RWPE1 (cell line): ENCODE measurements around the gene TMPRSS3.

Source experiments
- CTCF ChIA-PET: fragments of 350-600 bp; sonication (Branson Sonifier 250); formaldehyde crosslinking; extraction: SDS; loops from one replicate; lab custom pipeline; 2021; lab: Yijun Ruan, JAX
- POLR2A ChIA-PET: fragments of 400-600 bp; formaldehyde crosslinking; extraction: SDS; loops from one replicate; lab custom pipeline; 2020; ENCODE audit warnings: antibody characterized with exemption; ENCODE audit not compliant: low non-redundant PET; lab: Yijun Ruan, JAX
- DNase-seq: peaks from one replicate; pipeline ENCODE4 v3.0.0; 2012; ENCODE audit warnings: low spot score
- H3K27ac ChIP-seq: fragments of 450-650 bp; 2 replicates; pipeline ENCODE4 v1.5.1; 2017
- TF ChIP-seq, protein P1 (sequence below): fragments of 450-650 bp; conservative IDR thresholded peaks from 2 replicates; pipeline ENCODE4 v1.5.1; 2017; ENCODE audit warnings: low read depth, mild to moderate bottlenecking

TMPRSS3 gene

DNA sequence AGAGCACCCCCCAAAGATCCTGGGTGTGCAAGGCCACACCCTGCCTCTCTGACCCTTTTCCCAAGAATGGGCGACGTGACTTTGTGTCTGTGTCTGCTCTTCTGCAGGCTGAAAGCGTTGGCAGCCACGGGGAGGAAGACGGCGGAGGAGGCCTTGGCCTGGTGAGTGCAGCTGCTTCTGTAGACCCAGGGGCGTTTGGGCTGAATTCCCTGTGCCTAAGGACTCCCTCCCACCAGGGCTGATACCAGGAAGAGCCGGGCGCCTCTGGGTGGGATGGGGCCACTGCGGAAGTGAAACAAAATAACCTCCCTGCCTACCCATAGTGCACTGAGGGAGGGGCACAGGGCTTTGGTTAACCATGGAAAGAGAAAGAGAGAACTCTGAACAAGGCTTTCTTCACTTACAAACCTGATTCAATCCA, 10.4 kb upstream of the TMPRSS3 start:
- POLR2A ChIA-PET = no interaction called here
- no peak for DNase-seq
- no peak overlapping the region for H3K27ac ChIP-seq
- TF ChIP-seq, protein P1, sequence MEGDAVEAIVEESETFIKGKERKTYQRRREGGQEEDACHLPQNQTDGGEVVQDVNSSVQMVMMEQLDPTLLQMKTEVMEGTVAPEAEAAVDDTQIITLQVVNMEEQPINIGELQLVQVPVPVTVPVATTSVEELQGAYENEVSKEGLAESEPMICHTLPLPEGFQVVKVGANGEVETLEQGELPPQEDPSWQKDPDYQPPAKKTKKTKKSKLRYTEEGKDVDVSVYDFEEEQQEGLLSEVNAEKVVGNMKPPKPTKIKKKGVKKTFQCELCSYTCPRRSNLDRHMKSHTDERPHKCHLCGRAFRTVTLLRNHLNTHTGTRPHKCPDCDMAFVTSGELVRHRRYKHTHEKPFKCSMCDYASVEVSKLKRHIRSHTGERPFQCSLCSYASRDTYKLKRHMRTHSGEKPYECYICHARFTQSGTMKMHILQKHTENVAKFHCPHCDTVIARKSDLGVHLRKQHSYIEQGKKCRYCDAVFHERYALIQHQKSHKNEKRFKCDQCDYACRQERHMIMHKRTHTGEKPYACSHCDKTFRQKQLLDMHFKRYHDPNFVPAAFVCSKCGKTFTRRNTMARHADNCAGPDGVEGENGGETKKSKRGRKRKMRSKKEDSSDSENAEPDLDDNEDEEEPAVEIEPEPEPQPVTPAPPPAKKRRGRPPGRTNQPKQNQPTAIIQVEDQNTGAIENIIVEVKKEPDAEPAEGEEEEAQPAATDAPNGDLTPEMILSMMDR = no peak
- CTCF ChIA-PET = interaction anchor here (0.6 kb wide), 1 partner anchor 34 kb away, joined by 5 read pairs; no protein-coding TSS in a partner anchor

DNA sequence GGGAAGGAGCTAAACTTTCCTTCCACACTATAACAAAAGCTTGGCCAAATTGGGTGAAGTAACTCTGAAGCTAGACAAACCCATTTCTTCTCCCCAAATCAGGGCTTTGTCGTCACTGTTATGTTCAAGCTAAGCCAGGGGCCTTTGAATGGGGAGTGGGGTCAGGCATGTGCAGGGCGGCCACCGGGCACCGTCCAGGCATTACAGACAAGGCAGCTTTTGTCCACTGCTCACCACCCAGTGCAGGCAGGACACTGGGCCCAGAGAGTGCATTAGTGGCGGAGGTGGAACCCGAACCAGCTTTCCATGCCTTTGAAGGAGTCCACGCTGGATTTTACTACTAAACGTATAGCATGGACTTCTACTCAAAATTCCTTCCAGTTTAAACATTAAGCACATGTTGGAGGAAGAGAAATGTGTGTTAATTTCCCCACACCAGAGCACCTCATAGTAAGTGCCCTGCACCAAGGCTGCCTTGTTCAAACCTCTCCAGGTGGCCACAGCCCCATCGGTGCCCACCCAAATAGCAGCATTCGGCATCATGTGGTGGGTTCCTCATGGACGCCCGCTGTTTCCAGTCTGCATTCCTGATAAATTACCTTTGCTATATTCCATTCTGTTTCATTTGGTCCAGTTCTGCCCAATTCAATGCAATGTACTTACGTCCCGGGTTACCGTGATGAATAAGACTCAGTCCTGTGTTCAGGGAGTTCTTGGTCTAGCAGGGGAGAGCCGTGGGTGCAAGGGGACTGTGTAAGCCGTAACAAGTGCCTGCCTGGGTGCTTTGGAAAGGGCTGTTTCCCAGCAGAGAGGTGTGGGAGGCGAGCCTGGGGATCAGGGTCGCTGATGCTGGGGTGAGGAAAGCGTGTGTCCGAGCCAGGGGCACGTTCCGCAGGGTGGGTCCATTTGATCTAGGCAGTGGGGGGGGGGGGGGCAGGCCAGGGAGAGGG, 9.5 kb upstream of the TMPRSS3 start:
- TF ChIP-seq, protein P1 = no peak
- H3K27ac ChIP-seq = no peak overlapping the region
- CTCF ChIA-PET = interaction anchor here (0.6 kb wide), 1 partner anchor 33 kb away, joined by 5 read pairs; no protein-coding TSS in a partner anchor
- no peak for DNase-seq
- POLR2A ChIA-PET = no interaction called here

DNA sequence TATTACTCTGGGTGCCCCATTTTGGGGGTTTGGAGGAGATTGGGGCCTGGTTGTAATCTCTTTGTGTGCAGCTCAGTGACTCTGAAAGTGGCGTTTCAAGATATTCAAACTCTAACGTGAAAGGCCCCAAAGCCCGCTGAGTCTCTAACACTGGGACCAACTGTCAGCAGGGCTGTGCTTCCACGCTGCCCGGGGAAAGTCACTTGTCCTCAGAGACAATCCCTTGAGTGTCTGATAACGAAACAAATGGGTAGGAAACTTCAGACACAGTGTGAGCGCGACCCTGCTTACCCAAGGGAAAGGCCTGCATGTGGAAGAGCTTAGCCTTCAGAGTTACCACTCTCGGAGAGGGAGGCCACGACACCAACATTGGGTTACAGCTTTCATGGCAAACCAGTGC, 8.7 kb upstream of the TMPRSS3 start:
- no peak overlapping the region for H3K27ac ChIP-seq
- DNase-seq = no peak
- ChIA-PET CTCF (interaction anchor here (0.7 to 0.9 kb wide), 3 partner anchors 9 to 259 kb away, joined by 3 to 4 read pairs (median 3); no protein-coding TSS in a partner anchor), POLR2A (no interaction called here)
- TF ChIP-seq, protein P1 = no peak

DNA sequence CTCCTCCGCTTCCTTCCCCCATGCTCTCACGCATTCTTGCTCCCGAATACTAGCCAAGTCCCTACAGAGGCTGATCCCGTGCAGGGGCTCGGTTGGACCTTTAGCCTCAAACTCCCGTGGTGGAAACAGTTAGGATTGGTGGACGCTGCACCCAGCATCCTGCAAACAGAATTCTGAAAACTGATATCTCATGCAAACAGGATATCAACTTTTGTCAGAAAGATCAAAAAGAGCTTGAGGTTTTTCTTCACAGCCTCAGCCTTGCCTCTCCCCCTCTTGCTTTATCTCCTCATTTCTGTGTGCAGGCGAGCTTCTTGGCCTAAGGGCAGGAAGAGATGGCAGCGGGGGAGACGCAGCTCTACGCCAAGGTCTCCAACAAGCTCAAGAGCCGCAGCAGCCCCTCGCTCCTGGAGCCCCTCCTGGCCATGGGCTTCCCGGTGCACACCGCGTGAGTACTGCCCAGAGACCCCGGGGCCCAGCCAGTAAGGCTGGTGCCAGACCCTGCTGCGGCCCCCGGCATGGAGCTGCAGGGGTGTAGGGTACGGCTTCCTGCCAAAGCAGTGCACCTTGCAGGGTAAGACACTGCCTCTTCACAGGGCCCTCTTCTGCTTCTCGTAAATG, 7.9 kb upstream of the TMPRSS3 start, which contains the start of gene UBASH3A:
UBASH3A (plus strand) TSS at position 292 of the 621 bp plus-strand sequence; CDS start at position 336, 44 bp downstream.
- TF ChIP-seq, protein P1 = no peak
- no peak within 1 kb of the TSS for H3K27ac ChIP-seq
- DNase-seq = no peak
- POLR2A ChIA-PET = no interaction called here
- CTCF ChIA-PET = interaction anchor here (0.7 to 0.9 kb wide), 3 partner anchors 9 to 258 kb away, joined by 3 to 4 read pairs (median 3); no protein-coding TSS in a partner anchor

DNA sequence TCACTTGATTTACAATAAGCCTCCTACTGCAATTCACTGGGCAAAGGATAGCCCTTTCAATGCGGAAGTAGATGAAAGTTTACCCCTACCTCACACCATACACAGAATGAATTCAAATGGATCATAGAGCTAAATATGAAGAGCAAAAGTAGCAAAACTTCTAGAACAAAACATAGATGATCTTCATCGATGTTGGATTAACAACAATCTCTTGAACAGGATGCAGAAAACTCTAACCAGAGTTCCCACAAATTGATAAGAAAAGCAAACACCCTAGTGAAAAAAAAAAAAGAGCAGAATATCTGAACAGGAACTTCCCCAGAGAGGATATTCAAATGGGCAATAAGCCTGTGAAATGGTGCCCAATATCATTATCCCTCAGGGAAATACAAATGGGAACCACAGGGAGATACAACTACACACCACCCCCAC, 6.0 kb upstream of the TMPRSS3 start:
- no peak overlapping the region for H3K27ac ChIP-seq
- ChIA-PET CTCF (no interaction called here), POLR2A (no interaction called here)
- no peak for DNase-seq
- TF ChIP-seq, protein P1 = no peak

DNA sequence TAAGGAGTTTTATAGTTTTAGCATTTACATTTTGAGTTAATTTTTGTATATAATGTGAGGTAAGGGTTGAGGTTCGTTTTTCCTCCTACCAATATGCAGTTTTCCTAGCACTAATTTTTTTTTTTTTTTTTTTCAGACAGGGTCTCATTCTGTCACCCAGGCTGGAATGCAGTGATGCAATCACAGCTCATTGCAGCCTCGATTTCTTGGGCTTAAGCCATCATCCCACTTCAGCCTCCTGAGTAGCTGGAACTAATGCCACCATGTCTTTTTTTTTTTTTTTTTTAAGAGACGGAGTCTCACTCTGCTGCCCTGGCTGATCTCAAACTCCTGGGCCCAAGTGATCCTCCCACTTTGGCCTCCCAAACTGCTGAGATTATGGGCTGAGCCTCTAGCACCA, 5.3 kb upstream of the TMPRSS3 start:
- no peak overlapping the region for H3K27ac ChIP-seq
- POLR2A ChIA-PET = no interaction called here

More for the DNA sequence above, 5.3 kb upstream of the TMPRSS3 start:
- TF ChIP-seq, protein P1 = no peak
- CTCF ChIA-PET = interaction anchor here (0.6 kb wide), 1 partner anchor 166 kb away, joined by 4 read pairs; no protein-coding TSS in a partner anchor
- no peak for DNase-seq
